Stimulated activated CD4-positive, alpha-beta T cell treated with anti-CD3 and anti-CD28 coated beads, Interleukin-15, amount 100 ng/mL, for 24 hours (primary cell): Measurements from ENCODE around the gene FSCN2.

Experiments used
- DNase-seq: peaks from one replicate; pipeline ENCODE4 v3.0.0-alpha.2; 2020

Gene FSCN2

GRCh38 chr17:81512562-81513371 is 15.4 kb upstream of the FSCN2 start, which contains the start of gene ACTG1:
Gene ACTG1 (minus strand): TSS chr17:81512799. CDS start chr17:81512354, 445 bp downstream.
- peak; percentile 92 for DNase-seq

- peak; percentile 78 for DNase-seq
Measured at GRCh38 chr17:81513372-81513752, 14.8 kb upstream of the FSCN2 start.

GRCh38 chr17:81513753-81514488 is 14.3 kb upstream of the FSCN2 start:
- peak; percentile 72 for DNase-seq

- no peak for DNase-seq
Measured at GRCh38 chr17:81514489-81514738, 13.8 kb upstream of the FSCN2 start.

GRCh38 chr17:81514739-81515529 is 13.2 kb upstream of the FSCN2 start:
- DNase-seq, result peak; percentile 85

GRCh38 chr17:81515530-81516041 is 12.6 kb upstream of the FSCN2 start:
- DNase-seq, result no peak

- no peak for DNase-seq
Measured at GRCh38 chr17:81516439-81516838, 11.7 kb upstream of the FSCN2 start.

GRCh38 chr17:81517009-81517338 is 11.2 kb upstream of the FSCN2 start:
- DNase-seq, result no peak

GRCh38 chr17:81517339-81518112 is 10.7 kb upstream of the FSCN2 start:
- DNase-seq, result no peak

- no peak for DNase-seq
Measured at GRCh38 chr17:81518113-81518784, 9.9 kb upstream of the FSCN2 start.

GRCh38 chr17:81518785-81519283 is 9.3 kb upstream of the FSCN2 start:
- peak; percentile 63 for DNase-seq

GRCh38 chr17:81519284-81520020 is 8.7 kb upstream of the FSCN2 start:
- DNase-seq, result peak; percentile 77

GRCh38 chr17:81520021-81520901 is 7.9 kb upstream of the FSCN2 start:
- DNase-seq, result no peak

- no peak for DNase-seq
Measured at GRCh38 chr17:81522491-81523401, 5.4 kb upstream of the FSCN2 start.

GRCh38 chr17:81523402-81524038 is 4.7 kb upstream of the FSCN2 start:
- no peak for DNase-seq

GRCh38 chr17:81524039-81524864 is 3.9 kb upstream of the FSCN2 start:
- DNase-seq, result no peak

GRCh38 chr17:81524865-81525159 is 3.4 kb upstream of the FSCN2 start:
- no peak for DNase-seq
